Smooth muscle cell (in vitro differentiated cells): ENCODE results near the gene BMP8B. TPM values are rescaled to one million over a fixed set of nuclear protein-coding genes. Genes with fewer than 3 reads are reported as not detected.
A peak's percentile ranks its signal among the peaks of the same experiment; 100 is the strongest.
"Not testable (repeated sequence)": the region's sequence is repeated elsewhere in the genome, so short reads cannot be mapped to it uniquely, and the experiment has no call there.

Experiments used
- DNase-seq: peaks from one replicate; lab custom pipeline; 2025; ENCODE audit not compliant: unreplicated experiment; lab: John Stamatoyannopoulos, UW
- H2AFZ ChIP-seq: fragments of 200-600 bp; sonication (generic); 2 replicates; pipeline ENCODE4 v1.6.0; 2016; ENCODE audit warnings: antibody characterized with exemption, low read depth, mild to moderate bottlenecking
- H3F3A ChIP-seq: fragments of 200-600 bp; sonication (generic); 2 replicates; pipeline ENCODE4 v1.6.0; 2017; ENCODE audit warnings: antibody characterized with exemption, low read depth
- H3K27ac ChIP-seq: fragments of 200-600 bp; sonication (generic); 2 replicates; pipeline ENCODE4 v1.5.1; 2016; ENCODE audit warnings: low read depth, mild to moderate bottlenecking
- H3K27me3 ChIP-seq: fragments of 200-600 bp; sonication (generic); 2 replicates; pipeline ENCODE4 v1.6.1; 2016; ENCODE audit warnings: low read depth, mild to moderate bottlenecking
- H3K36me3 ChIP-seq: fragments of 200-600 bp; sonication (generic); 2 replicates; pipeline ENCODE4 v1.5.1; 2016; ENCODE audit warnings: low read depth
- H3K4me1 ChIP-seq: fragments of 200-600 bp; sonication (generic); 2 replicates; pipeline ENCODE4 v1.5.1; 2016; ENCODE audit warnings: low read depth
- H3K4me2 ChIP-seq: fragments of 200-600 bp; sonication (generic); 2 replicates; pipeline ENCODE4 v1.6.0; 2016; ENCODE audit warnings: mild to moderate bottlenecking
- H3K4me3 ChIP-seq: fragments of 200-600 bp; sonication (generic); 2 replicates; pipeline ENCODE4 v1.5.1; 2016; ENCODE audit warnings: mild to moderate bottlenecking
- H3K79me2 ChIP-seq: fragments of 200-600 bp; sonication (generic); 2 replicates; pipeline ENCODE4 v1.6.0; 2016; ENCODE audit warnings: low read depth, mild to moderate bottlenecking
- H3K9ac ChIP-seq: fragments of 200-600 bp; sonication (generic); 2 replicates; pipeline ENCODE4 v1.6.0; 2016; ENCODE audit warnings: low read depth
- H3K9me3 ChIP-seq: fragments of 200-600 bp; sonication (generic); replicated peaks from 2 replicates; pipeline ENCODE4 v1.5.1; 2016; ENCODE audit warnings: low read depth
- H4K20me1 ChIP-seq: fragments of 200-600 bp; sonication (generic); 2 replicates; pipeline ENCODE4 v1.6.0; 2016; ENCODE audit warnings: low read depth
- WGBS: methylation state at CpG from one replicate; pipeline ENCODE4 v1.1.7; 2016; ENCODE audit warnings: low lambda C conversion rate; 5-methylcytosine and 5-hydroxymethylcytosine counted together
- polyA plus RNA-seq: library from polyadenylated mRNA; unstranded; fragments of >200 nt; fragmentation: Nextera tagmentation; extraction: Ambion mirVana; gene quantifications from 2 replicates; pipeline ENCODE4 v1.2.1, GENCODE V29; 2016
- total RNA-seq: library from RNA; depleted of rRNA; stranded (reverse); fragments of >200 nt; gene quantifications from 2 replicates; pipeline ENCODE4 v1.2.3, GENCODE V29; 2014
- TF ChIP-seq, protein P1 (sequence below): fragments of 200-600 bp; sonication (generic); IDR thresholded peaks from 2 replicates; pipeline ENCODE4 v1.5.1; 2017; ENCODE audit warnings: borderline replicate concordance, mild to moderate bottlenecking, antibody characterized with exemption; ENCODE audit not compliant: insufficient read depth, poor library complexity, severe bottlenecking

Gene BMP8B
- total and polyA plus RNA-seq, 2 experiments from 2014 or later = 0.06 TPM; not detected in 1

- TF ChIP-seq, protein P1, sequence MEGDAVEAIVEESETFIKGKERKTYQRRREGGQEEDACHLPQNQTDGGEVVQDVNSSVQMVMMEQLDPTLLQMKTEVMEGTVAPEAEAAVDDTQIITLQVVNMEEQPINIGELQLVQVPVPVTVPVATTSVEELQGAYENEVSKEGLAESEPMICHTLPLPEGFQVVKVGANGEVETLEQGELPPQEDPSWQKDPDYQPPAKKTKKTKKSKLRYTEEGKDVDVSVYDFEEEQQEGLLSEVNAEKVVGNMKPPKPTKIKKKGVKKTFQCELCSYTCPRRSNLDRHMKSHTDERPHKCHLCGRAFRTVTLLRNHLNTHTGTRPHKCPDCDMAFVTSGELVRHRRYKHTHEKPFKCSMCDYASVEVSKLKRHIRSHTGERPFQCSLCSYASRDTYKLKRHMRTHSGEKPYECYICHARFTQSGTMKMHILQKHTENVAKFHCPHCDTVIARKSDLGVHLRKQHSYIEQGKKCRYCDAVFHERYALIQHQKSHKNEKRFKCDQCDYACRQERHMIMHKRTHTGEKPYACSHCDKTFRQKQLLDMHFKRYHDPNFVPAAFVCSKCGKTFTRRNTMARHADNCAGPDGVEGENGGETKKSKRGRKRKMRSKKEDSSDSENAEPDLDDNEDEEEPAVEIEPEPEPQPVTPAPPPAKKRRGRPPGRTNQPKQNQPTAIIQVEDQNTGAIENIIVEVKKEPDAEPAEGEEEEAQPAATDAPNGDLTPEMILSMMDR = no peak
- no peak overlapping the region for H3K4me2 ChIP-seq
- H3K27ac ChIP-seq = no peak overlapping the region
- no peak overlapping the region for H3K4me3 ChIP-seq
- no peaks in the 10 kb centered on the region for H3K9me3 ChIP-seq
- peaks cover 14% of the 10 kb centered on the region for H3K27me3 ChIP-seq
- H4K20me1 ChIP-seq = no peaks in the 10 kb centered on the region
- H3K36me3 ChIP-seq = no peaks in the 10 kb centered on the region
- no peak overlapping the region for H3K9ac ChIP-seq
- 74% methylated on average over 1 of the region's 1 CpG for WGBS
- no peaks in the 10 kb centered on the region for H3K79me2 ChIP-seq
- no peak overlapping the region for H2AFZ ChIP-seq
- no peaks in the 10 kb centered on the region for H3F3A ChIP-seq
- H3K4me1 ChIP-seq = peaks cover 5% of the 10 kb centered on the region
- DNase-seq = no peak
Measured at GRCh38 chr1:39795651-39796050, 7.0 kb upstream of the BMP8B start.

- H2AFZ ChIP-seq = no peak overlapping the region
- H3K4me1 ChIP-seq = no peaks in the 10 kb centered on the region
- no peak overlapping the region for H3K4me3 ChIP-seq
- no peaks in the 10 kb centered on the region for H3K9me3 ChIP-seq
- no peak overlapping the region for H3K27ac ChIP-seq
- H3K36me3 ChIP-seq = no peaks in the 10 kb centered on the region
- no peak overlapping the region for H3K9ac ChIP-seq
- 93% methylated on average over 2 of the region's 2 CpGs for WGBS
- no peaks in the 10 kb centered on the region for H3K79me2 ChIP-seq
- H3K4me2 ChIP-seq = no peak overlapping the region
- H3F3A ChIP-seq = no peaks in the 10 kb centered on the region
- no peak for DNase-seq
- TF ChIP-seq, protein P1 = no peak
- H3K27me3 ChIP-seq = peaks cover 49% of the 10 kb centered on the region
- H4K20me1 ChIP-seq = no peaks in the 10 kb centered on the region
Measured at GRCh38 chr1:39791838-39792237, 3.2 kb upstream of the BMP8B start.

GRCh38 chr1:39789571-39790110 is 976 bp upstream of the BMP8B start:
- H2AFZ ChIP-seq = no peak overlapping the region

GRCh38 chr1:39788426-39788757 is 273 bp downstream of the BMP8B start:
- no peaks in the 10 kb centered on the region for H3F3A ChIP-seq
- TF ChIP-seq, protein P1 = no peak
- H3K9ac ChIP-seq = no peak overlapping the region
- H2AFZ ChIP-seq = no peak overlapping the region
- H3K9me3 ChIP-seq = no peaks in the 10 kb centered on the region
- H3K27me3 ChIP-seq = peaks cover 63% of the 10 kb centered on the region
- no peaks in the 10 kb centered on the region for H3K4me1 ChIP-seq
- no peaks in the 10 kb centered on the region for H4K20me1 ChIP-seq
- no peak overlapping the region for H3K27ac ChIP-seq
- H3K36me3 ChIP-seq = no peaks in the 10 kb centered on the region
- H3K79me2 ChIP-seq = no peaks in the 10 kb centered on the region
- DNase-seq = no peak
- peak overlapping the region; percentile 40 for H3K4me3 ChIP-seq
- peak overlapping the region; percentile 81 for H3K4me2 ChIP-seq
- WGBS = 3% methylated on average over 17 of the region's 51 CpGs

More at GRCh38 chr1:39789571-39790110, 976 bp upstream of the BMP8B start:
- H3F3A ChIP-seq = no peaks in the 10 kb centered on the region
- 48% methylated on average over 15 of the region's 15 CpGs for WGBS
- no peak overlapping the region for H3K27ac ChIP-seq
- no peak for DNase-seq
- H3K4me3 ChIP-seq = peak overlapping the region; percentile 40
- peak overlapping the region; percentile 81 for H3K4me2 ChIP-seq
- H3K9me3 ChIP-seq = no peaks in the 10 kb centered on the region
- H3K36me3 ChIP-seq = no peaks in the 10 kb centered on the region
- TF ChIP-seq, protein P1 = no peak
- H3K79me2 ChIP-seq = no peaks in the 10 kb centered on the region
- H3K27me3 ChIP-seq = peaks cover 57% of the 10 kb centered on the region
- H4K20me1 ChIP-seq = no peaks in the 10 kb centered on the region
- H3K9ac ChIP-seq = no peak overlapping the region
- no peaks in the 10 kb centered on the region for H3K4me1 ChIP-seq

GRCh38 chr1:39787964-39788363 is 701 bp downstream of the BMP8B start:
- H2AFZ ChIP-seq, H3K79me2 ChIP-seq, H3K36me3 ChIP-seq, H4K20me1 ChIP-seq, H3K4me3 ChIP-seq, H3K4me1 ChIP-seq, DNase-seq, H3K27ac ChIP-seq, H3K9ac ChIP-seq, H3K9me3 ChIP-seq, H3F3A ChIP-seq, H3K4me2 ChIP-seq: not testable (repeated sequence)
- peaks cover 64% of the 10 kb centered on the region for H3K27me3 ChIP-seq
- WGBS = 9% methylated on average over 39 of the region's 55 CpGs
